ENCODE measurements around the gene SPIN1. TPM values are rescaled to one million over a fixed set of nuclear protein-coding genes. Genes with fewer than 3 reads are reported as not detected.
"Not testable (repeated sequence)": the region's sequence is repeated elsewhere in the genome, so short reads cannot be mapped to it uniquely, and the experiment has no call there.

The SPIN1 gene
- total RNA-seq, 1 experiment from 2014 or later = 123 TPM

DNA sequence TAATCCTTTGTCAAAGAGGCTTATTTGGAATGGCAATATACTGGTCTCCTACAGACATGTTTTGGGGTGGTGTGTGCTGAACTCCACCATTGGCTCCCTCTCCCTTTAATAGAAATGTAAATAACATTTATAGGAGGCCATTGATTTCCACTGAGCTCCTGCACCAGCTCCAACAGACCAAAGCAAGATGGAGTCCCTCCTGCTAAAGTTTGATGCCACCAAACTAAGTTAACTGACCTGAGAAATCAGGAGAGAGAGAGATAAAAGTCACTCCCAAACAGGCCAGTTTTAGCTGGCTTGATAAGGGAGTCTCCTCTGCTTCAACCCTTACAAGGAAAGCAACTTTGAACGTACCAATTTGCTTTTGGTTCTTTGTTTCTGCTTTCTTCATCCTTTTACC lies 8.1 kb upstream of the SPIN1 start (continued):
- TF ChIP-seq, protein P1, sequence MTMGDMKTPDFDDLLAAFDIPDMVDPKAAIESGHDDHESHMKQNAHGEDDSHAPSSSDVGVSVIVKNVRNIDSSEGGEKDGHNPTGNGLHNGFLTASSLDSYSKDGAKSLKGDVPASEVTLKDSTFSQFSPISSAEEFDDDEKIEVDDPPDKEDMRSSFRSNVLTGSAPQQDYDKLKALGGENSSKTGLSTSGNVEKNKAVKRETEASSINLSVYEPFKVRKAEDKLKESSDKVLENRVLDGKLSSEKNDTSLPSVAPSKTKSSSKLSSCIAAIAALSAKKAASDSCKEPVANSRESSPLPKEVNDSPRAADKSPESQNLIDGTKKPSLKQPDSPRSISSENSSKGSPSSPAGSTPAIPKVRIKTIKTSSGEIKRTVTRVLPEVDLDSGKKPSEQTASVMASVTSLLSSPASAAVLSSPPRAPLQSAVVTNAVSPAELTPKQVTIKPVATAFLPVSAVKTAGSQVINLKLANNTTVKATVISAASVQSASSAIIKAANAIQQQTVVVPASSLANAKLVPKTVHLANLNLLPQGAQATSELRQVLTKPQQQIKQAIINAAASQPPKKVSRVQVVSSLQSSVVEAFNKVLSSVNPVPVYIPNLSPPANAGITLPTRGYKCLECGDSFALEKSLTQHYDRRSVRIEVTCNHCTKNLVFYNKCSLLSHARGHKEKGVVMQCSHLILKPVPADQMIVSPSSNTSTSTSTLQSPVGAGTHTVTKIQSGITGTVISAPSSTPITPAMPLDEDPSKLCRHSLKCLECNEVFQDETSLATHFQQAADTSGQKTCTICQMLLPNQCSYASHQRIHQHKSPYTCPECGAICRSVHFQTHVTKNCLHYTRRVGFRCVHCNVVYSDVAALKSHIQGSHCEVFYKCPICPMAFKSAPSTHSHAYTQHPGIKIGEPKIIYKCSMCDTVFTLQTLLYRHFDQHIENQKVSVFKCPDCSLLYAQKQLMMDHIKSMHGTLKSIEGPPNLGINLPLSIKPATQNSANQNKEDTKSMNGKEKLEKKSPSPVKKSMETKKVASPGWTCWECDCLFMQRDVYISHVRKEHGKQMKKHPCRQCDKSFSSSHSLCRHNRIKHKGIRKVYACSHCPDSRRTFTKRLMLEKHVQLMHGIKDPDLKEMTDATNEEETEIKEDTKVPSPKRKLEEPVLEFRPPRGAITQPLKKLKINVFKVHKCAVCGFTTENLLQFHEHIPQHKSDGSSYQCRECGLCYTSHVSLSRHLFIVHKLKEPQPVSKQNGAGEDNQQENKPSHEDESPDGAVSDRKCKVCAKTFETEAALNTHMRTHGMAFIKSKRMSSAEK (CRISPR knock-in tag; IDR thresholded peaks at IDR 0.05; ENCODE audit: borderline replicate concordance) = no peak
- TF ChIP-seq ZNF423 (CRISPR knock-in tag; IDR thresholded peaks at IDR 0.05) = 0 out of 2 replicates have a peak, but pooled peaks have one; percentile 21
- no peak for TF ChIP-seq FOXJ3 (CRISPR knock-in tag; IDR thresholded peaks at IDR 0.05; ENCODE audit: borderline replicate concordance)
- TF ChIP-seq, protein P2, sequence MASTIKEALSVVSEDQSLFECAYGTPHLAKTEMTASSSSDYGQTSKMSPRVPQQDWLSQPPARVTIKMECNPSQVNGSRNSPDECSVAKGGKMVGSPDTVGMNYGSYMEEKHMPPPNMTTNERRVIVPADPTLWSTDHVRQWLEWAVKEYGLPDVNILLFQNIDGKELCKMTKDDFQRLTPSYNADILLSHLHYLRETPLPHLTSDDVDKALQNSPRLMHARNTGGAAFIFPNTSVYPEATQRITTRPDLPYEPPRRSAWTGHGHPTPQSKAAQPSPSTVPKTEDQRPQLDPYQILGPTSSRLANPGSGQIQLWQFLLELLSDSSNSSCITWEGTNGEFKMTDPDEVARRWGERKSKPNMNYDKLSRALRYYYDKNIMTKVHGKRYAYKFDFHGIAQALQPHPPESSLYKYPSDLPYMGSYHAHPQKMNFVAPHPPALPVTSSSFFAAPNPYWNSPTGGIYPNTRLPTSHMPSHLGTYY (CRISPR knock-in tag; IDR thresholded peaks at IDR 0.05) = no peak
- TF ChIP-seq ETV6 (CRISPR knock-in tag; IDR thresholded peaks at IDR 0.05) = no peak

DNA sequence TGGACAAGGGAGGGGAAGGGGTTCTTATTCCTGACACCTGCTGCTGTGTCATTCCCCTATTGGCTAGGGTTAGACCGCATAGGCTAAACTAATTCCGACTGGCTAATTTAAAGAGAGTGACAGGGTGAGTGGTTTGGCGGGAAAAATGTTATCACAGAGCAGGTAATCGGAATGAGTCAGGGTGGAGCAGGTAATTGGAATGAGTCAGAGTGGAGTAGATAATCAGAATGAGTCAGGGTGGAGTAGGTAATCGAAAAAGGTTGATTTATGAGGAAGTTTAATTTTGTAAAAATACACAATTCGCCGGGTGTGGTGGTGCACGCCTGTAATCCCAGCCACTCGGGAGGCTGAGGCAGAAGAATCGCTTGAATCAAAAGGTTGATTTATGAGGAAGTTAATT lies 6.9 kb upstream of the SPIN1 start:
- POLR2A ChIA-PET = interaction anchor here (0.6 kb wide), 1 partner anchor 22 kb away, joined by 3 read pairs; no protein-coding TSS in a partner anchor
- peaks cover 13% of the 10 kb centered on the region for H3K9me3 Mint-ChIP-seq
- H3K36me3 Mint-ChIP-seq = peaks cover 13% of the 10 kb centered on the region
- H3K4me3 Mint-ChIP-seq; ATAC-seq; CTCF ChIA-PET; H3K27me3 Mint-ChIP-seq (ENCODE audit: low read depth); H3K27ac Mint-ChIP-seq; DNase-seq (ENCODE audit: low spot score): not testable (repeated sequence)
- peaks cover 45% of the 10 kb centered on the region for H3K4me1 Mint-ChIP-seq

DNA sequence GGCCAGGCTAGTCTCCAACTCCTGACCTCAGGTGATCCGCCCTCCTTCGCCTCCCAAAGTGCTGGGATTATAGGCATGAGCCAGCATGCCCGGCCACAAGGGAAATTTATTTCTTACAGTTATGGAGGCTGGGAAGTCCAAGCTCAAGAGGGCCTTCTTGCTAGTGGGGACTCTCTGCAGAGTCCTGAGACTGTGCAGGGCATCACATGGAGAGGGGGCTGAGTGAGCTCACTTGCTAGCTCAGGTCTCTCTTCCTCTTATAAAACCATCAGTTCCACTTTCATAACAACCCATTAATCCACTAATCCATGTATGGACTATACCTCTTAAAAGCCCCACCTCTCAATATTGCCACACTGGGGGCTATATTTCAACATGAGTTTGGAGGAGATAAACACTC lies 5.1 kb upstream of the SPIN1 start:
- H3K27me3 Mint-ChIP-seq (ENCODE audit: low read depth) = no peaks in the 10 kb centered on the region
- peaks cover 4% of the 10 kb centered on the region for H3K9me3 Mint-ChIP-seq
- ChIA-PET POLR2A (interaction anchor here (0.6 kb wide), 1 partner anchor 117 kb away, joined by 5 read pairs; no protein-coding TSS in a partner anchor), CTCF (no interaction called here)
- no peak for DNase-seq (ENCODE audit: low spot score)
- peaks cover 12% of the 10 kb centered on the region for H3K36me3 Mint-ChIP-seq
- no peak overlapping the region for H3K4me3 Mint-ChIP-seq
- ATAC-seq = no peak
- peaks cover 51% of the 10 kb centered on the region for H3K4me1 Mint-ChIP-seq
- TF ChIP-seq RORB (CRISPR knock-in tag; IDR thresholded peaks at IDR 0.05) = no peak
- TF ChIP-seq, protein P3, sequence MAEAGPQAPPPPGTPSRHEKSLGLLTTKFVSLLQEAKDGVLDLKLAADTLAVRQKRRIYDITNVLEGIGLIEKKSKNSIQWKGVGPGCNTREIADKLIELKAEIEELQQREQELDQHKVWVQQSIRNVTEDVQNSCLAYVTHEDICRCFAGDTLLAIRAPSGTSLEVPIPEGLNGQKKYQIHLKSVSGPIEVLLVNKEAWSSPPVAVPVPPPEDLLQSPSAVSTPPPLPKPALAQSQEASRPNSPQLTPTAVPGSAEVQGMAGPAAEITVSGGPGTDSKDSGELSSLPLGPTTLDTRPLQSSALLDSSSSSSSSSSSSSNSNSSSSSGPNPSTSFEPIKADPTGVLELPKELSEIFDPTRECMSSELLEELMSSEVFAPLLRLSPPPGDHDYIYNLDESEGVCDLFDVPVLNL (CRISPR knock-in tag; IDR thresholded peaks at IDR 0.05; ENCODE audit: borderline replicate concordance, low read depth) = no peak
- TF ChIP-seq ZNF219 (CRISPR knock-in tag; IDR thresholded peaks at IDR 0.05; ENCODE audit: borderline replicate concordance) = no peak
- no peak overlapping the region for H3K27ac Mint-ChIP-seq

DNA sequence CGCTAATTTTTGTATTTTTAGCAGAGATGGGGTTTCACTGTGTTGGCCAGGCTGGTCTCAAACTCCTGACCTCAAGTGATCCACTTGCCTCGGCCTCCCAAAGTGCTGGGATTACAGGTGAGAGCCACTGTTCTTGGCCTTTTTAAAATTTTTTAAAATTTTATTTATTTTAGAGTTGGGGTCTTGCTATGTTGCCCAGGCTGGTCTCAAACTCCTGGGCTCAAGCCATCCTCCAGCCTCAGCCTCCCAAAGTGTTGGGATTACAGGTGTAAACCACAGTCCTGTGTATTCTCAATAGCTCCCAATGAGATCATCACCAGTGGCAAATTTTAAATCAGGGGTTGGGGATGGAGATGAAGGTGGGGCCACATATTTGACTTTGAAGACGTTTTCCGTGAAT lies 2.1 kb upstream of the SPIN1 start:
- peaks cover 19% of the 10 kb centered on the region for H3K36me3 Mint-ChIP-seq
- peak; percentile 91; the same call in 1 of the 2 replicates for TF ChIP-seq ZNF121 (CRISPR knock-in tag; IDR thresholded peaks at IDR 0.05)
- DNase-seq (ENCODE audit: low spot score); H3K9me3 Mint-ChIP-seq; H3K27me3 Mint-ChIP-seq (ENCODE audit: low read depth); H3K27ac Mint-ChIP-seq; POLR2A ChIA-PET; CTCF ChIA-PET; ATAC-seq: not testable (repeated sequence)
- peak overlapping the region; percentile 94 for H3K4me3 Mint-ChIP-seq
- peaks cover 44% of the 10 kb centered on the region for H3K4me1 Mint-ChIP-seq

DNA sequence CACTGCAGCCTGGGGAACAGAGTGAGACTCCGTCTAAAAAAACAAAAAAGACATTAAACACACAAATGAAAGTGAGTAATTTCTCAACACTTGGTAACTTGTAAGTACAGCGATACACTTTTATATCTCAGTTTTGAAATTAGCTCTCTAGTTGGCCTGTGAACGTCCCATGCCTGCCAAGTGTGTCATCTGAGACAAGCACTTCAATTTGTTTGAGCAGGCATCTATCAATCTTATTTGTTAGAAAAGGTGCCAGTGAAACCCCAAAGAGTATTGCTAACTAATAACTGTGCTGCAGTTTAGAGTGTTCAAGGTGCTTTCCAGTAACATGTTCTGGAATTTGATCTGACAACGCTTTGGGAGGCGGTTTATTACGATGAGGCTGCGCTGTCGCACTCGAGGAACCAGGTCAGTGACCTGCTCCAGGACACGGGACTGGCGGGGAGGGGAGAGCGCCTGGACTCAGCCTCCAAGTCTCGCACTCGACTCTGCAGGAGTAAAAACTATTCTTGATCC lies 1.1 kb upstream of the SPIN1 start:
- ChIA-PET CTCF (interaction anchor here (1.4 kb wide), 2 partner anchors 8 to 74 kb away, joined by 6 to 11 read pairs; no protein-coding TSS in a partner anchor), POLR2A (interaction anchor here (1.0 to 1.1 kb wide), 2 partner anchors 8 to 10 kb away, joined by 3 to 4 read pairs; no protein-coding TSS in a partner anchor)
- Mint-ChIP-seq H3K27me3 (ENCODE audit: low read depth) (no peaks in the 10 kb centered on the region), H3K4me1 (peaks cover 49% of the 10 kb centered on the region), H3K9me3 (no peaks in the 10 kb centered on the region), H3K4me3 (peak overlapping the region; percentile 94), H3K27ac (peak overlapping the region; percentile 92), H3K36me3 (peaks cover 17% of the 10 kb centered on the region)
- no peak for ATAC-seq
- no peak for DNase-seq (ENCODE audit: low spot score)
- TF ChIP-seq, protein P4, sequence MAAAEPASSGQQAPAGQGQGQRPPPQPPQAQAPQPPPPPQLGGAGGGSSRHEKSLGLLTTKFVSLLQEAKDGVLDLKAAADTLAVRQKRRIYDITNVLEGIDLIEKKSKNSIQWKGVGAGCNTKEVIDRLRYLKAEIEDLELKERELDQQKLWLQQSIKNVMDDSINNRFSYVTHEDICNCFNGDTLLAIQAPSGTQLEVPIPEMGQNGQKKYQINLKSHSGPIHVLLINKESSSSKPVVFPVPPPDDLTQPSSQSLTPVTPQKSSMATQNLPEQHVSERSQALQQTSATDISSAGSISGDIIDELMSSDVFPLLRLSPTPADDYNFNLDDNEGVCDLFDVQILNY (CRISPR knock-in tag; IDR thresholded peaks at IDR 0.05) = no peak
- no peak for TF ChIP-seq OVOL2 (CRISPR knock-in tag; IDR thresholded peaks at IDR 0.05; ENCODE audit: borderline replicate concordance)
- TF ChIP-seq, protein P5, sequence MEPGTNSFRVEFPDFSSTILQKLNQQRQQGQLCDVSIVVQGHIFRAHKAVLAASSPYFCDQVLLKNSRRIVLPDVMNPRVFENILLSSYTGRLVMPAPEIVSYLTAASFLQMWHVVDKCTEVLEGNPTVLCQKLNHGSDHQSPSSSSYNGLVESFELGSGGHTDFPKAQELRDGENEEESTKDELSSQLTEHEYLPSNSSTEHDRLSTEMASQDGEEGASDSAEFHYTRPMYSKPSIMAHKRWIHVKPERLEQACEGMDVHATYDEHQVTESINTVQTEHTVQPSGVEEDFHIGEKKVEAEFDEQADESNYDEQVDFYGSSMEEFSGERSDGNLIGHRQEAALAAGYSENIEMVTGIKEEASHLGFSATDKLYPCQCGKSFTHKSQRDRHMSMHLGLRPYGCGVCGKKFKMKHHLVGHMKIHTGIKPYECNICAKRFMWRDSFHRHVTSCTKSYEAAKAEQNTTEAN (CRISPR knock-in tag; IDR thresholded peaks at IDR 0.05) = no peak
- TF ChIP-seq, protein P6, sequence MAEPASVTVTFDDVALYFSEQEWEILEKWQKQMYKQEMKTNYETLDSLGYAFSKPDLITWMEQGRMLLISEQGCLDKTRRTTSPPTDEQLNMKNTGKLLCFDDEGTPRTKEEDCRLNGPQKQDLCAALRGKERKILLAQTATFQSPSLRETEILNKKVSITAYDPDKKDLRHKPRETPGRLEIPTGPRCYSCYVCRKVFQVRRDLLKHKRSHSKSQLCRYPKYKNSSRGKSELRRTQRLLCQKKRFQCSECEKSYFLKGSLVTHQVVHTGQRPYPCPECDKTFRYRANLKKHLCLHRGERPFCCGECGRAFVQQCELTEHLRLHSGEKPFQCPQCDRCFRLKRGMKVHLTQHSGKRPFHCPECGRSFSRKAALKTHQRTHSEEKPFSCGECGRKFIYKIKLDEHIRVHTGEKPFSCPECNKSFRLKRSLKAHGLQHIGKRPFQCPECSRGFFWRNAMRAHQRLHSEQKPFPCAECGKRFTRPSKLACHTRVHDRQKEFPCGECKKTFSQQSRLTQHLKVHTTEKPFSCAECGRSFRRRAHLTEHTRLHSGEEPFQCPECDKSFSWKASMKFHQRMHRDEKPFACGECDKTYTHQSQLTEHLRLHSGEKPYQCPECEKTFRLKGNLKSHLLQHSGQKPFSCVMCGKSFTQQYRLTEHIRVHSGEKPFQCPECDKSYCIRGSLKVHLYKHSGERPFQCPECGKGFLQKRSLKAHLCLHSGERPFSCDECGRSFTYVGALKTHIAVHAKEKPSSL (CRISPR knock-in tag; conservative IDR thresholded peaks at IDR 0.05) = no peak
- TF ChIP-seq RELA (CRISPR knock-in tag; IDR thresholded peaks at IDR 0.05; ENCODE audit: borderline replicate concordance) = no peak
- no peak for TF ChIP-seq GABPB1 (CRISPR knock-in tag; IDR thresholded peaks at IDR 0.05)
- no peak for TF ChIP-seq TEAD1 (CRISPR knock-in tag; IDR thresholded peaks at IDR 0.05)

All from WTC11 (cell line).